Tibial nerve (tissue), 4 donors: ENCODE measurements around the gene DMAC1.

Experiments used
- EP300 ChIP-seq, 2 donors: sonication (generic); formaldehyde crosslinking; IDR thresholded peaks; one replicate each; pipeline ENCODE4 v1.6.1; 2017; ENCODE audit warnings: antibody characterized with exemption in 2 of 2, mild to moderate bottlenecking in 1 of 2
- TF ChIP-seq, protein P1 (sequence below), 5 experiments: fragments of 200-600 bp in 3 of 5; fragments of 450-650 bp in 2 of 5; sonication (generic) in 3 of 5; IDR thresholded peaks; one replicate each; pipeline ENCODE4 v1.5.1; 2016 to 2019; ENCODE audit warnings: antibody characterized with exemption in 5 of 5, mild to moderate bottlenecking in 3 of 5, moderate library complexity in 2 of 5

DNA sequence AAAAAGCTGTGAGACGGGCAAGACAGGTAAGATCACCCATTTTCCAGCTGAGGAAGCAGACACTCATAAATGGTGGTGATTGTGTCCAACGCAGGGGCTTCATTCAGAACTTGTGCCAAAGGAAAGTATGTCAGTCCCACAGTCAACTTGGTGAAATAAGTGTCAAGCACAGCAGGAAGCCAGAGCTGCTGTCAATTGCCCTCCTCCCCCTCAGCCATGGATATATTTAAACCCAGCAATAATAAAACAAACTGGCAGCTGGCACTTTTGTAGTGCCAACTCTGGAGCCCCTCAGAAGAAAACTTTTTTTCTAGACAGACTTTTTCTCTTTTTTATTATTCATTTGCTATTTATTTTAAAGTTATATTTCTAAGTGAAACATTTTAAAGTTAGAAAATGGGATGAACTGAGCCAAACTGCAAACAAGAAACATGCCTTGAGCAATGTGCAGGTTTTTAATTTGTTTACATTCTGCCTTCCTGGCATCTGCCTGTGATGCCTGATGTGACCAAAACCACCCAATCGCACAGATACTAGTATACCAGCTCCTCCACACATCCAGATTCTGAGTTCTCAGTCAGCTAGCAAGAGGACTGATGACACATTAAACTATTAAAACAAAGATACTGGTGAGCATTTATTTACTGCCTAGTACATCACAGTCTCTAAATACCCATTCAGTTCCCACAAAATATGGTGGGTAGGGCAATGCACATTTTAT lies 17.0 kb downstream of the DMAC1 start:
- TF ChIP-seq, protein P1, sequence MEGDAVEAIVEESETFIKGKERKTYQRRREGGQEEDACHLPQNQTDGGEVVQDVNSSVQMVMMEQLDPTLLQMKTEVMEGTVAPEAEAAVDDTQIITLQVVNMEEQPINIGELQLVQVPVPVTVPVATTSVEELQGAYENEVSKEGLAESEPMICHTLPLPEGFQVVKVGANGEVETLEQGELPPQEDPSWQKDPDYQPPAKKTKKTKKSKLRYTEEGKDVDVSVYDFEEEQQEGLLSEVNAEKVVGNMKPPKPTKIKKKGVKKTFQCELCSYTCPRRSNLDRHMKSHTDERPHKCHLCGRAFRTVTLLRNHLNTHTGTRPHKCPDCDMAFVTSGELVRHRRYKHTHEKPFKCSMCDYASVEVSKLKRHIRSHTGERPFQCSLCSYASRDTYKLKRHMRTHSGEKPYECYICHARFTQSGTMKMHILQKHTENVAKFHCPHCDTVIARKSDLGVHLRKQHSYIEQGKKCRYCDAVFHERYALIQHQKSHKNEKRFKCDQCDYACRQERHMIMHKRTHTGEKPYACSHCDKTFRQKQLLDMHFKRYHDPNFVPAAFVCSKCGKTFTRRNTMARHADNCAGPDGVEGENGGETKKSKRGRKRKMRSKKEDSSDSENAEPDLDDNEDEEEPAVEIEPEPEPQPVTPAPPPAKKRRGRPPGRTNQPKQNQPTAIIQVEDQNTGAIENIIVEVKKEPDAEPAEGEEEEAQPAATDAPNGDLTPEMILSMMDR (IDR thresholded peaks at IDR 0.05) = no peak
- TF ChIP-seq EP300 (IDR thresholded peaks at IDR 0.05) = no peak
